ENCODE measurements around the gene CDA.

CDA gene

GRCh38 chr1:20666804-20667203 is 77.9 kb downstream of the CDA start:
- POLR2A ChIA-PET: no interaction called here
- CTCF ChIA-PET: interaction anchor here (1.0 to 1.7 kb wide), 5 partner anchors 9 to 528 kb away, joined by 3 to 6 read pairs (median 5); no protein-coding TSS in a partner anchor
- no peak for TF ChIP-seq CTCF (IDR thresholded peaks at IDR 0.05; ENCODE audit: control extremely low read depth, extremely low read depth, low read depth, missing control alignments)
- DNase-seq (ENCODE audit: extremely low spot score): no peak

Measured in GM10248 (cell line).